HG03469 (cell line): ENCODE data around the gene ELF4.
"Not testable (repeated sequence)": the region's sequence is repeated elsewhere in the genome, so short reads cannot be mapped to it uniquely, and the experiment has no call there.

Experiments used
- ATAC-seq: cut with Tn5 transposase; IDR thresholded peaks from one replicate; pipeline ENCODE4 v1.9.1; 2021; ENCODE audit warnings: mild to moderate bottlenecking, moderate library complexity, moderate number of reproducible peaks; ENCODE audit not compliant: unreplicated experiment

The ELF4 gene

GRCh38 chrX:130115119-130115885 is 5.0 kb upstream of the ELF4 start:
- not testable (repeated sequence) for ATAC-seq

GRCh38 chrX:130114141-130114588 is 3.9 kb upstream of the ELF4 start:
- ATAC-seq, result no peak

DNA sequence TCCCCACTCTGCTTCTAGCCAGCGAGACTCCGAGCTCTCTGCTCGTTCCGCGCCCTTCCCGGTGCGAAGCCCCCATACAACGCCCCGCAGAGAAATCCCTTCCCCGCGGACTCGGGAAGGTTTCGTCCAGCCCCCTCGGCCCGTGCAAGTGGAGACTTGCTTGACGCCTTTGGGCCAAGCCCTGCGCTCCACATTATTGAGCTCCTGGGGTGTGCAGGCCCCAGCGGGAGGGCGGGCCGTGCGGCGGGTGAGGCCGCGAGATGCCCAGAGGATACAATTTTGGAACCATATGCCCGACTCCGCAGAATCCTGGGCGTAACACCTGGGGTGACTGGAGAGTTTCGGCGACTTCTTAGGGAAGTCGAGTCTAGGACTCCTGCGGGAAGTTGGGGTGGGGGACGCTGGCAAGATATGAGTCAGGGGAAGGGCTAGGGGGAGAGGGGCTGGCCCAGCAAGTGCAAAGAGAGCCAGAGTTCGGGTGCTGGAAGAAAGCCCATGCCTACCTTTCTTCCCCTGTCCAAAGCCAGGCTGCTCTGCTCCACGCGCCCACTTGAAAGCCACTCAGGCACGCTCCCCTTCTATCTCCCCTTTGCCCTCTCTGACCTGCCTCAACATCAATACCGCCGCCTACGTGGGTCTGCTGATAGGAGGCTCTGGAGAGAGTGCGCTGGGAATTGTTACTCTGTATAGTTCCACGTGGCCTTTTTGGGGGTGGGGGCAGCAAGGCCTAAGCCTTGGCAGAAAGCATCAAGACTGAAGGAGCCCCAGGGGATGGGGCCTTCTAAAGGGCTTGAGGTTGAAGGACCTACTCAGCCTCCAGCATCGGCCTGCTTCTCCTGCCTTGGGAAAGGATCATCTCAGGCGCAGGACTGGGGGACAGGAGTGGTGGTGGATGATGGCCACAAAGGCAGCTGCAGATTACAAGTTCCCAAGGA is 1.2 kb upstream of the ELF4 start:
- ATAC-seq, result no peak

DNA sequence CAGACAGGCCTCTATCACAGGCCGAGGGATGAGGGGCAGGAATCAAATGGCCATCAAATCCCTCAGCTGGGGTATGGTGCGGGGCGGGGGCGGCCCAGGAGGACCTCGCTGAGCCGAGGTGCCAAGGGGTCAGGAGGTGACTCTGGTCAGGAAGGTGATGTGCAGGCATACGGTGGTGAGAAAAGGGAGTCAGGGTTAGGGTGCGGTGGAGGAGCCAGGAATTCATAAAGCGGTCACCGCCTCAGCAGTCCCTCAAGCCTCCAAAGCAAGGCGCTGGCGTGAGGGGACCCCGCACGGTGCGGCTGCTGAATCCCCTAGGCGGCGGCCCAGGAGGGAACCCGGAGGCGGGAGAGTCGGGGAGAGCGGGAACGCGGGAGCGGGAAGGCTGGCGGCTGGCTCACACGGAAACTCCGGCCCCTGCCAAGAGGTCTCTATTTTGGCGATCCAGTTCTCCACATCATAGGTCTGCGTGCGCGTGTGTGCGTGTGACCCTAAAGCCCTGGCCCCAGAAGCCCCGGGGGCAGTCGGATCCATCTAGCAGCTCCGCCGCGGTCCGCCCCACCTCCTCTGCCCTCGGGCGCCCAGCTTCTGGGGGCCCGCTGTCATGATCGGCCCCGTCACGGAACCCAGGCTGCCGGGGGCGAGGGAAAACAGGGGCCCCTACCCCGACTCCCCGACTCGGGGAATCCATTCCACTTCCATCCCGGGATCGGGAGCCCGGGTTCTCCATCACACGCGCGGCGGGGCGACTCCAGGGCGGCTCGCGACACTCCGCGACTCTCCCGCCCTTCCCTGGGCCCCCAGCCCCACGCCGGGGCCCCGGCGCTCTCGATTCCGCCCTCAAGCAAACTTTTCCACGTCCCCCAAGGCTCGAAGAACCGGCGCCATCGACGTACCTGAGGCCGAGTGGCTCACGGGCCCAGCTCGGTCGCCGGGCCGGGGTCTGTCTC is 593 bp downstream of the ELF4 start:
- ATAC-seq, result no peak

DNA sequence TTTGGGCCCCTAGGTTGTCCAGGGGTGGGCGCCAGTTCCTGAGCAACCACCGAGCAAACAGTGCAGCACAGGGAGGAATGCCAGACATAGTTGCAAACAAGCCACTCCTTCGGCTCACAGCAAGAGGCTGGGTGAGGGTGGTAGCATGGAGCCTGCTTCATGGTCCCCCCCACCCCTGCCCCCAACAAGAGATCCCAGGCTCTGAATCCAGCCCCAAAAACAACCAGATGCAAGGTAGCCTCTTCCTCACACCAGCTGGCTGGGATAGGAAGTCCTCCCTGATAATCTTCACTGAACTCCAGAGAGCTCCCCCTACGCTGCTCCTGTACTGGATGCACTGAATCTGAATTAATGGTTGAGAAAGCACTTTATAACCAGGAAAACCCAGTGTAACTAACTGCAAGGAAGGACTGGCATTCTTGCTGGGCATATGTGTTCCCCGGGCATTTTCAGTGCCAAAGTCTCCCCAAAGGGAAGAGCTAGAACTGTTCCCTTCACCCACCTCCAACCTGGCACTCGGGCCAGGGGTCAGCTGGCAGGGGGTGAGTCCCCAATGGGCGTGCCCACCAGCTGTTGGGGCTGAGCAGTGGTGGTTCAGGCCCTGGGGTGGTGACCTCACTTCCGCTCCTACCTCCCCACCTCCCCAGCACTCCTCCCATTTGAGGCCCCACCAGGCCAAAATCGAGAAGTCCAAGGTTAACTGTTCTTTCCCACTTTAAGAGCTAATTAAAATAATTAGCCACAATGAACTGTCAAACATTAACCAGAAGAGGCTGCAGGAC is 1.5 kb downstream of the ELF4 start:
- no peak for ATAC-seq

DNA sequence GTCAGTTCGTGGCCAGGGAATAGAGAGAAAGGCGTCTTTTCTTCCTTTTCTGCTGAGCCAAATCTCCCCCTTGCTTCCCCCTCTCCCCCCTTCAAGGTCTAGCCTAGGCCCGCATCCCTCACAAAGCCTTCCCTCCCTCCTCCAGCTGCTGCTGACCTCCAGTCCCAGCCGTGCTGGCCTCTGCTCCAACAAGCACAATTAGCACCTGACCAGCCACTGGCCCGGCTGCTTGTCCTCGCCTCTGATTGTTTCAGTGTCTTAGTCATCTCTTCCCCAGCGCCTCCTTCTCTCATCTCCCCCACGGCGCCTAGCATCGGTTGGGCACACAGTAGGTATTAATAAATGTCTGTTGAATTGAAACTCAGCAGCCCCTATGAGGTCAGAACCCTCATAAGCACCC is 4.2 kb downstream of the ELF4 start:
- no peak for ATAC-seq

DNA sequence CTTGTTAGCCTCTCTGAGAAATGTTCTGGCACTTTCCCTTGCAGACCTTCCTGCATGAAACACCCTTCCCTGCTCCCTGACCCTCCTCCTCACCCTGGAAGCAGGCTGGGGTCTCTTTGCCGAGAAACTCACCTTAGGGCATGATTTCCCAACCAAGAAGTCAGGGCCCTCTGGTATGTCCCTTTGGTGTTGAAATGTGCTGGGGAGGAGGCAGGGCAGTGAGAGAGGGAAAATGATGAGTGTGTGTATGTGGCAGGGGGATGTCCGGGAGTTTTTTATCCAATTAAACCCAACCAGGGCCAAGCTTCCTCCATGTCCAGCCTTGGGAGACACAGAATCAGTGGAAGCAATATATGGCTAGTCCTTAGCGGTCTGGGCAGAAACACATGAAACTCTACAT is 5.1 kb downstream of the ELF4 start:
- ATAC-seq, result no peak

GRCh38 chrX:130103605-130104004 is 6.7 kb downstream of the ELF4 start:
- no peak for ATAC-seq

DNA sequence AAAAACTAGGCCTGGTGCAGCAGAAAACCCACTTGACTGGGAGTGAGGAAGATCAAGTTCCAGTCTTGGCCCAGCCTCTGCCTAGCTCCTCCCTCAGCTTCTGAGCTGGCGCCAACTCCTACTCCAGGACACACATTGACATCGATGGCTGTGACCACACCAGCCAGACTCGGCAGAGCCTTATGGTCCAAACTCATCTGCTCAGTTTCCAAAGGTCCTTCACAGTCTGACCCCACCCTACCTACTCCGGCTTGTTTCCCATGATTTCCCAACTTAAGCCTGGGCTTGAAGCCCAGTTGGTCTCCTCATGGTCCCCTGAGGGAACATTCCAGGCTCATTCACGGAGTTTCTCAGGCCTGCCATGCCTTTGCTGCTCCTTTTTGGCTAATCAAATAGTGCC is 10.1 kb downstream of the ELF4 start:
- no peak for ATAC-seq

DNA sequence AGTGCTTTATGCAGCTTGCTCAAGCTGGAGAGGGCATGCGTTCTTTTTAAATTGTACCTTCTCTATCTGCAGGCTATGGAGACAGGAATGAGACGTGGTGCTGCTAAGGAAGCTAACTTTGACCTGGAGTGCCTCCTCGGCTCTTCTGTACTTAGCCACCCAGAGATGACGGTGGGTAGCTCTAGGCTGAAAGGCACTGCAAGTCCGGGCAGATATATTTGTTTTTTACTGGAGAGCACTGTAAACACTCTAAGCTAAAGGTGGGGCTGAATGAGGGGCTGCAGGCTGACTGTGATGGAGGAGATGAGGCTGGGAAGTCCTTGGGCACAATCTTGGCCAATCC is 12.1 kb downstream of the ELF4 start:
- ATAC-seq, result no peak

DNA sequence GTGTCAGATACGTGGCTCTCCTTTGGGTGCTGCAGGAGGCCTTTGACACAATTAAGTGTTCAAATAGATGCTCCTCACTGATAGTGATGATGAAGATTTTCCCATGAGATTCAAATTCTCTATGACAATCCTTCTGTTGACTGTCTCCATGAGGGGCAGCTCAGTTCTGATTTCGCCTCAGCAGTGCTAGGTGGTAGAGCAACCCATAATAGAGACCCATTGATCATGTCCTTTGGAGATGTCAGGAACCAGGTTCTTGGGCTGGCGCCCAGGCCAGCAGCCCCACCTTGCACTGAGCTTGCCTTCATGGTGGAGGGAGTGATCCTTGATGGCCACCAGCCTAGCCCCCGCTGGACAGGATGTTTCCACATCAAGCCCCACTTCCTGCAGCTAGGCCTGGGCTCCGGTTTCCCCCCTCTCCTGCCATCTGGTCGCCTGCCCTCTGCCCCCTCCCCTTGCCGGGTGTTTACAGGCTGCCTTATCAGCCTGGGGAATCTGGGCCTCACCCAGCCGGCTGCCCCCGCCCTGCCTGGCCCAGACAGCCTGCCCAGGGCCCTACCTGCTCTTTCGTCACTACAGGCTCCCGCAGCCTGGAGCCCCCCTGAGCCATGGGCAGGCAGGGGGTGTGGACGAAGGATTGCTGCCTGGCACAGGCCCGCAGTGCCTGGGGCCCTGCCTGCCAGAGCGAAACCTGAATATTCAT is 12.6 kb downstream of the ELF4 start:
- ATAC-seq, result no peak

GRCh38 chrX:130095249-130096030 is 14.9 kb downstream of the ELF4 start:
- no peak for ATAC-seq

DNA sequence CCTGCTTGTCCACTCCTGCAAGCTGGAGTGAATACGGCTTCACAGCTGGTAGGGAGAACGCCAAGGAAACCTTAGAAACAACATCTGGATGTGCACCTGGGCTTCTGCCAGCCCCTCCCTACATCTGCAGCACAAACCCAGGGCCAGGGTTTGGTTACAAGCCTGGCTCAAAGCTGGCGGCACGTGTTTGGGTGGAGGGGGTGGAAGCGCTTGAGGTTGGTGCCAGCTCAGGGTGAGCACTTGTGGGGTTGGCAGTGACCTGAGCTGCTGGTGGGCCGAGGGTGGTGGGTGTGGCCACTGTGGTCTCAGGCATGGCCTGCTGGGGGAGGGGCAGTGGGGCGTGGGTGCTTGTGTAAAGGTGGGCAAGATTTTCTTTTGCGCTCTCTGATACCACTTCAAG is 15.6 kb downstream of the ELF4 start:
- no peak for ATAC-seq

DNA sequence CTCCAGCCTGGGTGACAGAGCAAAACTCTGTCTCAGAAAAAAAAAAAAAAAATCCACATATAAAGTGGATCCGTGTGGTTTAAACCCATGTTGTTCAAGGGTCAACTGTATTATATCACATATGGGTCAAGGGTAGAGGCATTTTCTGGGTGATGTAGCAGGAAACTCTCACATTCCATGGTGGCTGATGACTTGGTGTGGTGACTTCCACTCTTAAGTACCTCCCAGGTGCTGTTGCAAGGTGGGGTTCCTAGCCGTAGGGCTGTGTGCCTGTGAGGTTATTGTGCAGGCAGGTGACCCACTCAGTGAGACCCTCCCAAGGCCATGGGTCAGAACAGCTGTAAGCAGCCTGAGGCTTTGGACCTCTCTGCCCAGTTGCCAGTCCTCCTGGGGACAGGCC is 17.0 kb downstream of the ELF4 start:
- ATAC-seq, result no peak

GRCh38 chrX:130091980-130092522 is 18.2 kb downstream of the ELF4 start:
- ATAC-seq, result peak; percentile 96

DNA sequence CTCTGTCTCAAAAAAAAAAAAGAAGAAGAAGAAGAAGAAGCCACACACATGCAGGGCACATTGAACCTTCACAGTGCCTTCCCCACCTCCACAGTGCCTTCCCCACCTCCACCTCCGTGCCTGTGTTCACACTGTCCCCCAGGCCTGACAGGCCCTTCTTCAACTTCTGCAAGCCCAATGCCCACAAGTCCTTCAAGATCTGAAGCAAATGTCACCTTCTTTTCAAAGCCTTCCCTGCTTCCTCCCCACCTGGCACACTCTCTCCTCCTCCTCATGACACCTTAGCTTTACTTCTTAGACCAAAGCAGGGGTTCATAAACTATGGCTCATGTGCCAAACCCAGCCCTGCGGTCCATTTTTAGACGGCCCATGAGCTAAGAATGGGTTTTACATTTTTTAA is 19.9 kb downstream of the ELF4 start:
- no peak for ATAC-seq

DNA sequence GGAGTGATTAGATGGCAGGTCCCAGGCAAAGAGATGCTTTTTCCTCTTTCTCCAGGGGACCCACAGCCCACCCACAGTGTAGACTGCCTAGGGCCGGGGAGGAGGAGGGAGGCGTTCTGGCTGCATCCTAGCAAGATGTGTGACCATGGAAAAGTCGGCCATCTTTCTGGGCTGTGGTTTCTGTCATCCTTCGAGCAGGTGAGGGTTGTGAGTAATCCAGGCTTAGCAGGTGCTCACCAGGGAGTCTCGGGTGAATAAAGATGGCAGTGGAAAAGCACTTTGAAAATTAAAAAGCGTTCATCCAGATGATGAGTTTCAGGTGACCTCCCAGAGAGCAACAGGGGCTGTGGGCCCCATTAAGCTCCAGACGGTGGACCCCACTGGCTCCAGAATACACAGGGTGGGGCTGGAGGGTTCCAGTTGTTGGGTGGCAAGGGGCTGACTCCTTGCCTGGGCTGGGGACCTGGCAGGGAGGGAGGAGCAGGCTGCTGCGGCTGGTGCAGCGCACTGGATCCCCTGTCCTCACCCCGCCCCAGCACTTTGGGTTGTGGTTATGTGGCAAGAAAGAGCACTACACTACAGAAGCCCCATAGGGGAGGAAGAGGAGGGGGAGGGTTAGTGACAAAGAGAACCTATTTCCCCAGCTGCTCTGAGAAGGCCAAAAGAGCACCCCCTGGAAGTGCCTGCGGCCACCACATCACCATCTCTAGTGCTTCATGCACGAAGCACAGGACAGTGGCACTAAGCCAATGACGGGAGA is 23.7 kb downstream of the ELF4 start:
- peak; percentile 23 for ATAC-seq
